GM19467 (cell line): ENCODE measurements around the gene VPS37C.

Experiments used
- ATAC-seq: cut with Tn5 transposase; IDR thresholded peaks from one replicate; pipeline ENCODE4 v1.9.1; 2021; ENCODE audit warnings: mild to moderate bottlenecking, moderate library complexity; ENCODE audit not compliant: unreplicated experiment

Gene VPS37C

GRCh38 chr11:61119571-61119970 is 41.7 kb downstream of the VPS37C start:
- ATAC-seq = no peak

- ATAC-seq = no peak
These were observed 42.2 kb downstream of the VPS37C start for GRCh38 chr11:61119055-61119454.

- no peak for ATAC-seq
These were observed 42.8 kb downstream of the VPS37C start for GRCh38 chr11:61118406-61118805.

- no peak for ATAC-seq
These were observed 43.2 kb downstream of the VPS37C start for GRCh38 chr11:61118004-61118403.

- ATAC-seq = no peak
These were observed 44.1 kb downstream of the VPS37C start for GRCh38 chr11:61117168-61117520.

- ATAC-seq = no peak
These were observed 44.6 kb downstream of the VPS37C start for GRCh38 chr11:61116426-61117167.

GRCh38 chr11:61115498-61116224 is 45.6 kb downstream of the VPS37C start:
- ATAC-seq = no peak

GRCh38 chr11:61114913-61115312 is 46.3 kb downstream of the VPS37C start:
- ATAC-seq = no peak

GRCh38 chr11:61113201-61113600 is 48.0 kb downstream of the VPS37C start:
- no peak for ATAC-seq

- ATAC-seq = no peak
These were observed 48.7 kb downstream of the VPS37C start for GRCh38 chr11:61112575-61112974.

GRCh38 chr11:61111786-61112517 is 49.3 kb downstream of the VPS37C start:
- no peak for ATAC-seq

GRCh38 chr11:61111050-61111435 is 50.2 kb downstream of the VPS37C start:
- no peak for ATAC-seq

- no peak for ATAC-seq
These were observed 50.8 kb downstream of the VPS37C start for GRCh38 chr11:61110255-61111049.

GRCh38 chr11:61109671-61110070 is 51.6 kb downstream of the VPS37C start:
- no peak for ATAC-seq

- no peak for ATAC-seq
These were observed 52.2 kb downstream of the VPS37C start for GRCh38 chr11:61108847-61109585.

- ATAC-seq = no peak
These were observed 53.3 kb downstream of the VPS37C start for GRCh38 chr11:61107888-61108287.

- no peak for ATAC-seq
These were observed 54.2 kb downstream of the VPS37C start for GRCh38 chr11:61106894-61107470.

GRCh38 chr11:61106296-61106695 is 54.9 kb downstream of the VPS37C start:
- no peak for ATAC-seq

GRCh38 chr11:61104963-61105362 is 56.3 kb downstream of the VPS37C start:
- no peak for ATAC-seq

- ATAC-seq = no peak
These were observed 57.3 kb downstream of the VPS37C start for GRCh38 chr11:61103851-61104423.
